PC-3 (cell line): Measurements from ENCODE around the gene APOE. TPM values are rescaled to one million over a fixed set of nuclear protein-coding genes. Genes with fewer than 3 reads are reported as not detected.

Source experiments
- ATAC-seq: fragments of 200-7000 bp; cut with Tn5 transposase; 2 replicates; pipeline ENCODE4 v1.9.1; 2020; ENCODE audit warnings: mild to moderate bottlenecking, moderate library complexity
- BruUV-seq: library from RNA; stranded (reverse); fragments of 400-500 nt; replicated peaks from 2 replicates; lab custom pipeline; 2021; lab: Mats Ljungman, UMichigan
- CTCF ChIA-PET: fragments of 300-600 bp; sonication (Branson Sonifier 250); formaldehyde crosslinking; loops from one replicate; lab custom pipeline; 2022; ENCODE audit warnings: antibody characterized with exemption; lab: Charles Lee
- POLR2A ChIA-PET: fragments of 300-600 bp; sonication (Branson Sonifier 250); formaldehyde crosslinking; loops from one replicate; lab custom pipeline; 2022; ENCODE audit warnings: antibody characterized with exemption; ENCODE audit not compliant: unreplicated experiment; lab: Charles Lee
- DNase-seq: peaks from one replicate; pipeline ENCODE4 v3.0.0-alpha.2; 2015
- H2AFZ ChIP-seq: fragments of 300-600 bp; sonication (generic); 2 replicates; pipeline ENCODE4 v1.6.0; 2016; ENCODE audit warnings: antibody characterized with exemption, low read length
- H3F3A ChIP-seq: fragments of 300-600 bp; sonication (generic); one replicate; pipeline ENCODE4 v1.6.0; 2017; ENCODE audit warnings: antibody characterized with exemption, low read length, control low read depth, mild to moderate bottlenecking; ENCODE audit not compliant: unreplicated experiment
- H3K27ac ChIP-seq: fragments of 300-600 bp; sonication (generic); 2 replicates; pipeline ENCODE4 v1.5.1; 2016; ENCODE audit warnings: mild to moderate bottlenecking, low read length
- H3K27me3 ChIP-seq: fragments of 300-600 bp; sonication (generic); 2 replicates; pipeline ENCODE4 v1.6.1; 2016; ENCODE audit warnings: low read length, mixed read lengths
- H3K36me3 ChIP-seq: fragments of 300-600 bp; sonication (generic); 2 replicates; pipeline ENCODE4 v1.6.1; 2016; ENCODE audit warnings: low read depth, mixed run types, low read length, mixed read lengths
- H3K4me1 ChIP-seq: fragments of 300-600 bp; sonication (generic); 2 replicates; pipeline ENCODE4 v1.5.1; 2016; ENCODE audit warnings: low read length; ENCODE audit not compliant: insufficient read depth
- H3K4me2 ChIP-seq: fragments of 300-600 bp; sonication (generic); 2 replicates; pipeline ENCODE4 v1.6.0; 2016; ENCODE audit warnings: low read length
- H3K4me3 ChIP-seq: fragments of 300-600 bp; sonication (generic); 2 replicates; pipeline ENCODE4 v1.5.1; 2016; ENCODE audit warnings: mild to moderate bottlenecking, low read length, mixed read lengths
- H3K79me2 ChIP-seq: fragments of 300-600 bp; sonication (generic); 2 replicates; pipeline ENCODE4 v1.6.1; 2017; ENCODE audit warnings: low read length, mixed read lengths
- H3K9ac ChIP-seq: fragments of 300-600 bp; sonication (generic); 2 replicates; pipeline ENCODE4 v1.6.0; 2016; ENCODE audit warnings: mild to moderate bottlenecking, low read length
- H3K9me2 ChIP-seq: fragments of 300-600 bp; sonication (generic); replicated peaks from 2 replicates; pipeline ENCODE4 v1.6.1; 2016; ENCODE audit warnings: mixed run types, low read length, mixed read lengths
- H3K9me3 ChIP-seq: fragments of 300-600 bp; sonication (generic); 2 replicates; pipeline ENCODE4 v1.6.1; 2016; ENCODE audit warnings: low read length, mixed read lengths
- H4K20me1 ChIP-seq: fragments of 300-600 bp; sonication (generic); 2 replicates; pipeline ENCODE4 v1.6.1; 2016; ENCODE audit warnings: low read length, mixed read lengths
- CTCF ChIP-seq: fragments of 300-600 bp; sonication (generic); conservative IDR thresholded peaks from 2 replicates; pipeline ENCODE4 v1.5.1; 2017; ENCODE audit warnings: antibody characterized with exemption, low read depth, mild to moderate bottlenecking, low read length
- EZH2 ChIP-seq: fragments of 300-600 bp; sonication (generic); IDR thresholded peaks from one replicate; pipeline ENCODE4 v1.6.1; 2017; ENCODE audit warnings: antibody characterized with exemption, mild to moderate bottlenecking, low read length; ENCODE audit not compliant: unreplicated experiment
- EZH2phosphoT487 ChIP-seq: fragments of 300-600 bp; sonication (generic); IDR thresholded peaks from 2 replicates; pipeline ENCODE4 v1.6.1; 2018; ENCODE audit warnings: mild to moderate bottlenecking, antibody characterized with exemption, low read length, borderline replicate concordance
- intact Hi-C: fragments of 100-400 bp; cut with micrococcal nuclease; formaldehyde crosslinking; loops from 2 replicates; pipeline ENCODE4 v1.9.0; 2023
- total RNA-seq: library from RNA; depleted of rRNA; stranded (reverse); fragments of >200 nt; gene quantifications from 2 replicates; pipeline ENCODE4 v1.2.3, GENCODE V29; 2014

The APOE gene
- total RNA-seq, 1 experiment from 2014 or later = 3.6 TPM

- Histone ChIP-seq H3K4me3 (no peak overlapping the region), H3K9ac (no peak overlapping the region), H3K36me3 (no peaks in the 10 kb centered on the region; the same call in 1 of the 2 replicates), H3F3A (no peaks in the 10 kb centered on the region), H3K9me2 (no peaks in the 10 kb centered on the region), H3K4me2 (no peak overlapping the region), H3K9me3 (no peaks in the 10 kb centered on the region), H3K27me3 (no peaks in the 10 kb centered on the region), H2AFZ (no peak overlapping the region), H3K79me2 (no peaks in the 10 kb centered on the region), H4K20me1 (no peaks in the 10 kb centered on the region), H3K4me1 (no peaks in the 10 kb centered on the region), H3K27ac (no peak overlapping the region)
- TF ChIP-seq EZH2 (no peak), EZH2phosphoT487 (no peak), CTCF (no peak)
- intact Hi-C loops = no loop called here
- POLR2A ChIA-PET = no interaction called here
- CTCF ChIA-PET = no interaction called here
- ATAC-seq (no peak), DNase-seq (no peak)
- BruUV-seq = no TSS peak
Observed at GRCh38 chr19:44883922-44884321, 21.7 kb upstream of the APOE start.

GRCh38 chr19:44884566-44884965 lies 21.0 kb upstream of the APOE start:
- TF ChIP-seq EZH2 = no peak
- no peak for TF ChIP-seq CTCF
- CTCF ChIA-PET = no interaction called here
- Histone ChIP-seq H3K9me2 (no peaks in the 10 kb centered on the region), H3K9ac (no peak overlapping the region), H3K79me2 (no peaks in the 10 kb centered on the region), H3K27me3 (no peaks in the 10 kb centered on the region), H3F3A (no peaks in the 10 kb centered on the region), H3K9me3 (no peaks in the 10 kb centered on the region), H3K4me3 (no peak overlapping the region), H3K4me2 (no peak overlapping the region), H2AFZ (no peak overlapping the region), H3K36me3 (no peaks in the 10 kb centered on the region; the same call in 1 of the 2 replicates), H4K20me1 (no peaks in the 10 kb centered on the region), H3K27ac (no peak overlapping the region), H3K4me1 (peaks cover under 1% of the 10 kb centered on the region; the same call in 1 of the 2 replicates)
- DNase-seq (no peak), ATAC-seq (no peak)
- BruUV-seq = no TSS peak
- POLR2A ChIA-PET = no interaction called here
- intact Hi-C loops = no loop called here

- H3K4me2 ChIP-seq = no peak overlapping the region
- no peaks in the 10 kb centered on the region; the same call in 1 of the 2 replicates for H3K36me3 ChIP-seq
- peaks cover under 1% of the 10 kb centered on the region; the same call in 1 of the 2 replicates for H3K79me2 ChIP-seq
- ATAC-seq (no peak), DNase-seq (no peak)
- intact Hi-C loops = no loop called here
- H3K9ac ChIP-seq = no peak overlapping the region
- no TSS peak for BruUV-seq
- H3K4me3 ChIP-seq = no peak overlapping the region
- H3K4me1 ChIP-seq = peaks cover 6% of the 10 kb centered on the region
- no peak overlapping the region for H2AFZ ChIP-seq
- CTCF ChIA-PET = no interaction called here
- POLR2A ChIA-PET = no interaction called here
- H3K27me3 ChIP-seq = no peaks in the 10 kb centered on the region
- H3K9me2 ChIP-seq = no peaks in the 10 kb centered on the region
- H3K9me3 ChIP-seq = no peaks in the 10 kb centered on the region
- H3F3A ChIP-seq = no peaks in the 10 kb centered on the region
- no peaks in the 10 kb centered on the region for H4K20me1 ChIP-seq
- TF ChIP-seq EZH2 (no peak), CTCF (no peak), EZH2phosphoT487 (no peak)
- no peak overlapping the region for H3K27ac ChIP-seq
Observed at GRCh38 chr19:44886141-44886540, 19.5 kb upstream of the APOE start.
